Ovary (tissue), 9 donors: ENCODE measurements around the gene NSF. TPM values are rescaled to one million over a fixed set of nuclear protein-coding genes. Genes with fewer than 3 reads are reported as not detected.

Source experiments
- DNase-seq, 5 donors: peaks; one replicate each; pipeline ENCODE4 v3.0.0-alpha.2; 2019 to 2020
- H3K27ac ChIP-seq, 2 donors: fragments of 200-600 bp; one replicate each; pipeline versions ENCODE4 v1.5.1 to v1.8.0; 2019 to 2022
- H3K27me3 ChIP-seq: fragments of 200-600 bp; one replicate; pipeline ENCODE4 v1.8.0; 2022
- H3K36me3 ChIP-seq: fragments of 200-600 bp; sonication (generic); one replicate; pipeline ENCODE4 v1.5.1; 2019
- H3K4me1 ChIP-seq: one replicate; pipeline ENCODE4 v1.8.1; 2013; ENCODE audit warnings: mild to moderate bottlenecking, moderate library complexity; ENCODE audit not compliant: insufficient read depth
- H3K4me3 ChIP-seq: fragments of 200-600 bp; sonication (generic); one replicate; pipeline ENCODE4 v1.5.1; 2017
- H3K9me3 ChIP-seq, 2 donors: fragments of 200-600 bp in 1 of 2; sonication (generic) in 1 of 2; one replicate each; pipeline versions ENCODE4 v1.5.1 to v1.8.1; 2013 to 2019; ENCODE audit warnings: mild to moderate bottlenecking in 1 of 2, moderate library complexity in 1 of 2
- EP300 ChIP-seq: sonication (generic); formaldehyde crosslinking; IDR thresholded peaks from one replicate; pipeline ENCODE4 v1.6.1; 2017; ENCODE audit warnings: antibody characterized with exemption
- POLR2A ChIP-seq: fragments of 450-650 bp; IDR thresholded peaks from one replicate; pipeline ENCODE4 v1.6.1; 2017; ENCODE audit warnings: antibody characterized with exemption, mild to moderate bottlenecking, moderate library complexity
- WGBS, 3 donors: extraction: QIAGEN DNeasy Blood & Tissue Kit in 1 of 3; methylation state at CpG; one replicate each; pipeline versions ENCODE4 v1.1.5 to v1.1.7; 2013 to 2017; 5-methylcytosine and 5-hydroxymethylcytosine counted together
- intact Hi-C, 4 donors: fragments of 100-400 bp; cut with DNase I; formaldehyde crosslinking; loops; one replicate each; pipeline versions ENCODE4 v1.11.0 to v1.15.1; 2022 to 2023
- polyA plus RNA-seq, 2 donors: library from polyadenylated mRNA; stranded (reverse); fragments of 200-250 nt in 1 of 2; fragments of 350-450 nt in 1 of 2; fragmentation: Illumina TruSeq in 1 of 2; extraction: RNeasy Lipid Tissue Mini Kit (QIAGEN cat#74804) in 1 of 2; gene quantifications; one replicate each; pipeline ENCODE4 v1.2.3, GENCODE V29; 2013 to 2014
- total RNA-seq, 7 donors: library from RNA; depleted of rRNA in 2 of 7; stranded (reverse); fragments of >200 nt in 2 of 7; fragmentation: NEBNext Ultra II Directional in 3 of 7; extraction: Animal tissue kit (Norgen Biotek cat#: 25700) in 3 of 7; gene quantifications; one replicate each; pipeline versions ENCODE4 v1.1.0 to v1.2.4, GENCODE V29; 2016 to 2023
- TF ChIP-seq, protein P1 (sequence below), 3 donors: fragments of 450-650 bp in 2 of 3; fragments of 200-600 bp in 1 of 3; IDR thresholded peaks; one replicate each; pipeline versions ENCODE4 v1.5.1 to v1.8.0; 2016 to 2022; ENCODE audit warnings: antibody characterized with exemption in 3 of 3, mild to moderate bottlenecking in 1 of 3
- donor health status: DM: no; HTN: no; CAD: no; lungs with moderate emphysema.
- donor health status: DM: no; HTN: no; CAD: no.
- donor health status: Bipolar disorder and iron deficiency.
- donor health status: DM: yes; HTN: yes; CAD: no.
- donor health status: DM: no; HTN: no; CAD: no.
- donor health status: DM: yes; HTN: yes; CAD: no.

The NSF gene
- total and polyA plus RNA-seq, 9 donors: 6.6 to 33.3 (median 19.6) TPM

DNA sequence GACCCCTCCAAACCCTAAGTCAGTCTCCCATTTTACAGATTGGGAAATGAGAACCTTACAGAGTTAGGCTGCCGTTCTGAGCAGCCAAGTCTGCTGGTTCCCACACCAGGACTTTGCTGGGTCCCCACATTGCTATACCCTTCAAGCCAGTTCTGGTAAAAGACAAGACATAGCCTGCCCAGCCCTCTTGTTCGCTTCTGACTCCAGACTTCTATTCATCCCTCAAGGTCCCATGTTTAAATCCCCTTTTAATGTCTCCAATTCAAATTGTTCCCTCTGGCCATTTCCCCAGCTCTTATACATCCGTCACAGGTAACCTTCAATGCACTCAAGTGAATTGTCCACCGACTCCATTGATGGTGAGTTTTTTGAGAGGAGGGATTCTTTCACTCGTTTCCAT is 197.8 kb downstream of the NSF start:
- no peak for TF ChIP-seq EP300
- DNase-seq: no peak
- Histone ChIP-seq H3K27me3 (no peaks in the 10 kb centered on the region), H3K4me3 (no peak overlapping the region), H3K36me3 (no peaks in the 10 kb centered on the region), H3K27ac (no peak overlapping the region), H3K4me1 (no peaks in the 10 kb centered on the region), H3K9me3 (no peaks in the 10 kb centered on the region)
- intact Hi-C loops: no loop called here
- WGBS, 3 donors: 84 to 90% (median 85%) methylated on average over 5 of the region's 5 CpGs

DNA sequence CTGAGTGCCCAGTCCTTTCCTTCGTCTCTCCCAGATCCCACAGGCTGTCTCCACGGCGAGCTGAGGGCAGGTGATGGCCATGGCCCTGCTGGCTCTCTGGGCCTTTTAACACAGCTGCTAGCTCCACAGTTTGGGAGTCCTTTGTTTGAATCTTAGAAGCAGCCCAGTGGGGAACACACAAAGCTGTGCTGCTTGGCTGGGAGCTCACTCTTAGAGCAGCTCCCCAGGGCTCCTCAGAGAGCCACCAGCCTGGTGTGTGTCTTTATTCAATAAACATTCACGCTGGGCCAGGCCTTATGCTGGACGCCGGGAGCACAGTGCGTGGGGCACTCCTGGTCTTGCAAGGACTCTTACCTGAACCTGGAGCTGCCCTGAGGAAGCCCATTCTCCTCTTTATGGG is 198.3 kb downstream of the NSF start:
- WGBS, 3 donors: 84 to 87% (median 86%) methylated on average over 7 of the region's 7 CpGs
- no peaks in the 10 kb centered on the region for H3K36me3 ChIP-seq
- intact Hi-C loops: no loop called here
- DNase-seq: no peak
- H3K27me3 ChIP-seq: no peaks in the 10 kb centered on the region
- no peaks in the 10 kb centered on the region for H3K9me3 ChIP-seq
- no peak overlapping the region for H3K4me3 ChIP-seq
- no peaks in the 10 kb centered on the region for H3K4me1 ChIP-seq
- TF ChIP-seq EP300: no peak
- TF ChIP-seq POLR2A: no peak
- TF ChIP-seq, protein P1, sequence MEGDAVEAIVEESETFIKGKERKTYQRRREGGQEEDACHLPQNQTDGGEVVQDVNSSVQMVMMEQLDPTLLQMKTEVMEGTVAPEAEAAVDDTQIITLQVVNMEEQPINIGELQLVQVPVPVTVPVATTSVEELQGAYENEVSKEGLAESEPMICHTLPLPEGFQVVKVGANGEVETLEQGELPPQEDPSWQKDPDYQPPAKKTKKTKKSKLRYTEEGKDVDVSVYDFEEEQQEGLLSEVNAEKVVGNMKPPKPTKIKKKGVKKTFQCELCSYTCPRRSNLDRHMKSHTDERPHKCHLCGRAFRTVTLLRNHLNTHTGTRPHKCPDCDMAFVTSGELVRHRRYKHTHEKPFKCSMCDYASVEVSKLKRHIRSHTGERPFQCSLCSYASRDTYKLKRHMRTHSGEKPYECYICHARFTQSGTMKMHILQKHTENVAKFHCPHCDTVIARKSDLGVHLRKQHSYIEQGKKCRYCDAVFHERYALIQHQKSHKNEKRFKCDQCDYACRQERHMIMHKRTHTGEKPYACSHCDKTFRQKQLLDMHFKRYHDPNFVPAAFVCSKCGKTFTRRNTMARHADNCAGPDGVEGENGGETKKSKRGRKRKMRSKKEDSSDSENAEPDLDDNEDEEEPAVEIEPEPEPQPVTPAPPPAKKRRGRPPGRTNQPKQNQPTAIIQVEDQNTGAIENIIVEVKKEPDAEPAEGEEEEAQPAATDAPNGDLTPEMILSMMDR (IDR thresholded peaks at IDR 0.05): no peak
- H3K27ac ChIP-seq: no peak overlapping the region

DNA sequence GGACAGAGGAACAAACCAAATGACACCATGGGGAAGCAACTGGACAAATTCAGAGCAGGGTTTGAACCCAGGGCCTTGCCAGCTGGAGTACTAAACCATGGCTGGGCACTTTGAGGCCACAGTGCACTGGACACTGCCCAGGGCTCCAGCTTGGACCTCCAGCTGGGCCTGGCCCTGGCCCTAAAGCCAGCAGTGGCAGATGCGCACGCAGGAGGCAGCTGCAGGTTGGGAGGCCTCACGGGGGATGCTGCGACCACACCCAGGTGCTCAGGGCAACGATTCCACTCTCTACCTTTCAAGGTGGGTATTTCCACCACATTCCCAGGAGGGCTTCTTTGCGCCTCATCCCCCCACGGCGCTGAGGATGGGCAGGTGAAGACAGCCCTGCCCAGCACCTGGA is 199.1 kb downstream of the NSF start:
- H3K27me3 ChIP-seq: no peaks in the 10 kb centered on the region
- TF ChIP-seq POLR2A: no peak
- no peak for TF ChIP-seq EP300
- TF ChIP-seq, protein P1 (IDR thresholded peaks at IDR 0.05): no peak
- no peaks in the 10 kb centered on the region for H3K36me3 ChIP-seq
- H3K9me3 ChIP-seq: no peaks in the 10 kb centered on the region
- no peaks in the 10 kb centered on the region for H3K4me1 ChIP-seq
- intact Hi-C loops: no loop called here
- H3K27ac ChIP-seq: no peak overlapping the region
- 90 to 95% (median 90%) methylated on average over 8 of the region's 8 CpGs for WGBS, 3 donors
- DNase-seq: no peak
- no peak overlapping the region for H3K4me3 ChIP-seq

DNA sequence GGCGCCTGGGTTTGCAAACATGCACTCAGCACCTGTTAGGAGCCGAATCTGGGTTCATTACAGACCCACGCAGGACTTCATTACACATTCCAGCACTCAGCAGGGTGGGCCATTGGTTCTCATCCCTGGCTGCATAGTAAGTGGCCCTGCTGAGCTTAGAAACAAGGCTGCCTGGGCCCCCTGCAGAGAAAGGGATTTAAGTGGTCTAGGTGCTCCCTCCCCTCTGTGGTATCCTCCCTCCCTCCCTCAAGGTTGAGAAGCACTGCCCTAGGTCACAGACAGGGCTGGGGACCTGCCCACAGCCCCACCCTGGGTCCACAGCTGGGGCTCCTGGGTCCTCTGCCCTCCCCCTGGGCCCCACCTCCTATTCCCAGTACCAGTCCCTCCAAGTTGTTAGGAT is 199.7 kb downstream of the NSF start:
- no peaks in the 10 kb centered on the region for H3K36me3 ChIP-seq
- no peak for DNase-seq
- 65 to 68% (median 68%) methylated on average over 3 of the region's 3 CpGs for WGBS, 3 donors
- H3K9me3 ChIP-seq: no peaks in the 10 kb centered on the region
- no peak for TF ChIP-seq POLR2A
- TF ChIP-seq EP300: no peak
- TF ChIP-seq, protein P1 (IDR thresholded peaks at IDR 0.05): no peak
- no peak overlapping the region for H3K27ac ChIP-seq
- no peak overlapping the region for H3K4me3 ChIP-seq
- H3K4me1 ChIP-seq: no peaks in the 10 kb centered on the region
- intact Hi-C loops: no loop called here
- no peaks in the 10 kb centered on the region for H3K27me3 ChIP-seq

DNA sequence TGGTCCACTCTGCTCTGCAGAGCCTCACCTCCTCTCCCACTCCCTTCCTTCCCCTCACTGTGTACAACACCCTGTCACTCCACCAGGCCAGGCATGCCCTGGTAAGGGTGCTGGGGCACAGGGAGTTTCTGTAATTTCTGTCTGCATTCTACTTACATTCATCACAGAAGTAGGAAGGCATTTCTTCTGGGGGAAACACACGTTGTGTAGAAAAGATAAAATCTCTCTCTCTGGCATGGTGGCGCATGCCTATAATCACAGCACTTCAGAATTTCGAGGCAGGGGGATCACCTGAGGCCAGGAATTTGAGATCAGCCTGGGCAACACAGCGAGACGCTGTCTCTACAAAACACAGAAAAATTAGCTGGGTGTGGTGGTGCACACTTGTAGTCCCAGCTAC is 201.1 kb downstream of the NSF start:
- Histone ChIP-seq H3K9me3 (no peaks in the 10 kb centered on the region), H3K27me3 (no peaks in the 10 kb centered on the region), H3K36me3 (no peaks in the 10 kb centered on the region), H3K4me3 (no peak overlapping the region), H3K27ac (no peak overlapping the region), H3K4me1 (no peaks in the 10 kb centered on the region)
- intact Hi-C loops: no loop called here
- WGBS, 3 donors: 68 to 78% (median 73%) methylated on average over 5 of the region's 5 CpGs
- TF ChIP-seq EP300 (no peak), POLR2A (no peak)
- TF ChIP-seq, protein P1 (IDR thresholded peaks at IDR 0.05): no peak
- DNase-seq: no peak
